Activated T-cell treated with anti-CD3 and anti-CD28 coated beads for 48 hours (primary cell): Measurements from ENCODE around the gene FAM81A.
"Not testable (repeated sequence)": the region's sequence is repeated elsewhere in the genome, so short reads cannot be mapped to it uniquely, and the experiment has no call there.

Experiments
- DNase-seq: peaks from one replicate; pipeline ENCODE4 v3.0.0-alpha.2; 2020; ENCODE audit warnings: low read depth

FAM81A gene

DNA sequence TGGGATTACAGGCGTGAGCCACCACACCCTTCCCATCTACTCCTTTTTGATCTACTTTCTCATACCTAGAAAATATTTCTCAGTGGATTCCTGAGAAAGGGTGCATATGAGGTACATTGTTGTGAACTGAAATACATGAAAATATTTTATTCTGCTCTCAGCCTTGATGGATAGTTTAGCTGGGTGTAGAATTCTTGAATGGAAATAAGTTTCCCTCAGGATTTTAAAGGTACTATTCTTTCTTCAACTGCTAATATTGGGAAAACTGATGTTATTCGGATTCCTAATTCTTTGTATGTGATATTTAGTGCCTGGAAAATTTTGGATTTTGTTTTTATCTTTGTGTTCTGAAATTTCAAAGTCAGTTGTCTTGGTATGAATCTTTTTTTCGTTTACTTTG lies 9.1 kb upstream of the FAM81A start:
- not testable (repeated sequence) for DNase-seq

DNA sequence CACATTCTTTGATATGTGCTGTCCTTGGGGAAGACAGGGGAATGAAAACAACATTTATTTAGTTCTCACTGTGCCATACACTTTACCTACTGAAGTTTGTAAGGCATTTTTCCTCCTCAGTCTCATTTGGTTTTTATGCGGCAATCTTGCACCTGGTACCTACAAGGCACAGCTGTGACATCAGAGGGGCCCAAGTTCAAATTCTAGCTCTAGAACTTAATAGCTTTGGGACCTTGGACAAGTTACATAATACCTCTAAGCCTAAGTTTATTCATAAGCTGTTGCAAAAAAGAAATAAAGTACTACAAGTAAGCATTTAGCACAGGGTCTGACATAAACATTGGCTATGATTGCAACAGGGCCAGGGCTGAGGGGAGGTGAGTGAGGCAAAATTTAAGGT lies 5.6 kb upstream of the FAM81A start:
- no peak for DNase-seq

DNA sequence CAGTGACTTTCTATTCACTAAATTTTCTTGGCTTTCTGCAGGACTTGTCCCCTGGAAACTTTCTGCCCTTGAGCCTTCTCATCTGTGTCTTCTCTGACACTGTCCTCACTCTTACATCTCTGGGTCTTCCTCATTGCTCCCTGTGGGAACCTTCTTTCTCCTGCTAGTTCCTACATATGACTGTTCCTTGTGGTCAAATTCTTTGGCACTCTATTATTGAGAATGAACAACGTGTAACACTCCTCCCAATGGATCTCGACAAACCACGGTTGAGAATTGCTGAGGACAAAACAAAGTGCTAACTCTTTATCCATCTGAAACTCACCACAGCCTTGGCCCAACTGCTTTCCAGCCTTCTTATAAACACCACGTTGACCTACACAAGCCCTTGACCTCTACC lies 3.5 kb upstream of the FAM81A start:
- DNase-seq: no peak

- no peak for DNase-seq
Measured at GRCh38 chr15:59436774-59437141, 1.2 kb upstream of the FAM81A start.

GRCh38 chr15:59437142-59437816 lies 707 bp upstream of the FAM81A start:
- DNase-seq: no peak

GRCh38 chr15:59438625-59439290 lies 772 bp downstream of the FAM81A start:
- no peak for DNase-seq

DNA sequence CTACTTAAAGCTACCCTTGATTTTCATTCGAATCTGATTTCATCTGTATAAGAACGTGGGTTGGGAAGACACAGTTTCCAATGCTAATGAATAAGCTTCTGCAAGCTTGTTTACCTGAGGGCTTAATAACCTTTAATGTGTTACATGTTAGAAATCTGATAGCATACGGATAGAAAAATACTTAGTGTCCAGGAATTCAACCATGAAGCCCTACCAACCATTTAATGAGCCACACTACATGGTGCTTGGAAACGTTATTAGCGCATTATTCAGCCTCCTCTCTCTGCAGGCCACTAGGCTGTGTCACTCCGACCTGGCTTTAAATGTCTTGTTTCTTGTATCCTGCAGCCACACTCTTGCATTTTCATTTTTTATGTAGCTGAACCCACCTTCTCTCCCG lies 1.6 kb downstream of the FAM81A start:
- DNase-seq: no peak

DNA sequence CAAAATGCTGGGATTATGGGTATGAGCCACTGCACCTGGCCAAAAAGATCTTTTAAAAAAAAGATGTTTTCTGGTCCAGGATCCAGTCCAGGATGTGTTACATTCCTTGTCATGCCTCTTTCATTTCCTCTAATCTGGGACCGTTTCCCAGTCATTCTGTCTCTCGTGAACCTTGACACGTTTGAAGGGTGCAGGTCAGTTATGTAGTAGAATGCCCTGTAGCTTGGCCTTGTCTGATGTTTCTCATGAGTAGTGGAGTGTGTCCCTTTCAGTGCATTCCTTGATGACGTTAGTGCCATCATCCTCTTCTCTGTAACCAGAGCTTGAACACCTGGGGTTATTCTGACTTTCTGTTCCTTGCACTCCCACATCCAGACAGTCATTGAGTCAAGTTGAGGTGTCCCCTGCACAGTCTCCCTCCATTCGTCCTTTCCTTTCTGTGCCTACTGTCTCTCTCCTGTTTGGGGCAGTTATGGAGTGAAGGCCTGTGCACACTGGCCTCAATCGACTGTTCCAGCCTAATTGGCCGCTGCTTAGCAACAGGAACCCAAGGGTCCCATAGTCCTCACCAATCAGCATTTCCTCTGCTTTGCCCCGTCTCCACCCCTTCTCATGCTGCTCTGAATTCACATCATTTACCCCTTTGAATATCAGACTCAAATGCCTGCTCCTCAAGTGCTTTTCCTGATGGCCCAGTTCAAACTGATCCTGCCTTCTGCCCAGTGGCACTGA lies 5.5 kb downstream of the FAM81A start:
- DNase-seq: no peak

DNA sequence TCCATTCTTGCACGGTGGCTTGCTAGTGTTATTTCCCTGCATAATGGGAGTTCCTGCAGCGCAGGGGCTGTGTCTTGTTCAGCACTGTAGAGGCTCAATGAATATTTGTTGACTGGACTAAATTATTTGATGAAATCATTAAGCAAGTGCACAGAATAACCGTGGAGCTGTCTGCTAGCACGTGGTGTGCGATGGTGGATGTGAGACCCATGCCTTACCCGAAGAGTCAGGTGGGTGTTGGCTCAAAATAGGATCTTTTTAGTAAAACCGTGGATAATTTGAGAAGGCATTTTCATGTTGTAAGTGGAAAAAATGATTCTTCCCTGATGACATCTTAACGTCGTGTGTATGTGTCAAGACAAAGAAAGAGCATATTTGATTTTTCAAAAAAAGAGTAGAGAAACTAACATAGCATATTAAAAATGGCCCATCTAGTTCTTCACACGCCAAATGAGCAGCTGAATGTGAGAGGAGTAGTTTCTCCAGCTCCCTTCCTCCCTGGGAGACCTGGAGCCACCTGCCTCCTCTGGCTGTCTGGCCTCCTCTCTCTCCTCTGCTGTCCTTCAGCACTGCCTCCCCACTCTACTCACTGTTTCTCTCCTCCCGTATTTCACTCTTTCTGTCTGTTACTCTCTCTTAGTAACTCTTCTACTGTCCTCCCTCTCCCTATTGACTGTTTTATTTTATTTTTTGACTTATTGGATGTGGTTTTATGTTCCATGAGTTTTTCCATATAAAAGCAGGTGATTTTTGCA lies 6.3 kb downstream of the FAM81A start:
- DNase-seq: no peak

GRCh38 chr15:59444980-59445545 lies 7.1 kb downstream of the FAM81A start:
- no peak for DNase-seq

GRCh38 chr15:59446232-59446957 lies 8.4 kb downstream of the FAM81A start:
- no peak for DNase-seq

- DNase-seq: no peak
Measured at GRCh38 chr15:59447367-59447766, 9.4 kb downstream of the FAM81A start.

DNA sequence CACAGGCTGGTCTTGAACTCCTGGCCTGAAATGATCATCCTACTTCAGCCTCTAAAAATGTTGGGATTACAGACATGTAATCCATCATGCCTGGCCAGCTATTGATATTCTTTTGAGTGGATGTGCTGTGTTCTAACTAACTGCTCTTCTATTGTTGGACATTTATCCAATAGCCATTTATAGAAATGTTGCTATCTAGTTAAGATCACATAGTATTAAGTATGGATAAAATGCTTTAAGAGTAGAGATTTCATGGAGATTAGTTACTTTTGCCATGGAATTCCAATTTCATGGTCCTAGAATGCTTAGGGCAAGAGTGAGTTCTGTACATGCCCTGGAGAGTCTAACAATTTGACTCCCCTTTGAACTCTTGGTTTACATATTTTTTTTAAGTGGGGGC lies 10.9 kb downstream of the FAM81A start:
- no peak for DNase-seq

- DNase-seq: no peak
Measured at GRCh38 chr15:59453474-59454215, 15.7 kb downstream of the FAM81A start.

- no peak for DNase-seq
Measured at GRCh38 chr15:59456114-59456513, 18.1 kb downstream of the FAM81A start.

GRCh38 chr15:59457103-59457502 lies 19.1 kb downstream of the FAM81A start:
- no peak for DNase-seq

- DNase-seq: no peak
Measured at GRCh38 chr15:59461521-59461920, 23.5 kb downstream of the FAM81A start.

DNA sequence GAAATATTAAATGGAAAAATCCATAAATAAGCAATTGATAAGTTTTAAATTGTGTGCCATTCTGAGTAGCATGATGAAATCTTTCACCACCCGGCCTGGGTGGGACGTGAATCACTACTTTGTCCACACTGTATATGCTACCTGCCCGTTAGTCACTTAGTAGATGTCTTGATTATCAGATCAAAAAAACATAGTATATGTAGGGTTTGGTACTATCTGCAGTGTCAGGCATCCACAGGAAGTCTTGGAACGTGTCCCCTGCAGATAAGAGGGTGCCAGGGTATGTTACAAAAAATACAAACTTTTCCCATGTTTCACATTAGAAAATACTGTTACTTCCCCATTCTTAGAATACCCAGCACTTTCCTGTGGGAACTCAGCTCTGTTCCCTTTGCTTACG lies 35.2 kb downstream of the FAM81A start:
- DNase-seq: no peak

GRCh38 chr15:59475161-59475560 lies 37.2 kb downstream of the FAM81A start:
- not testable (repeated sequence) for DNase-seq

GRCh38 chr15:59484399-59484798 lies 46.4 kb downstream of the FAM81A start:
- DNase-seq: no peak

GRCh38 chr15:59485036-59485435 lies 47.0 kb downstream of the FAM81A start:
- DNase-seq: no peak
